ENCODE data around the gene CFI.

DNA sequence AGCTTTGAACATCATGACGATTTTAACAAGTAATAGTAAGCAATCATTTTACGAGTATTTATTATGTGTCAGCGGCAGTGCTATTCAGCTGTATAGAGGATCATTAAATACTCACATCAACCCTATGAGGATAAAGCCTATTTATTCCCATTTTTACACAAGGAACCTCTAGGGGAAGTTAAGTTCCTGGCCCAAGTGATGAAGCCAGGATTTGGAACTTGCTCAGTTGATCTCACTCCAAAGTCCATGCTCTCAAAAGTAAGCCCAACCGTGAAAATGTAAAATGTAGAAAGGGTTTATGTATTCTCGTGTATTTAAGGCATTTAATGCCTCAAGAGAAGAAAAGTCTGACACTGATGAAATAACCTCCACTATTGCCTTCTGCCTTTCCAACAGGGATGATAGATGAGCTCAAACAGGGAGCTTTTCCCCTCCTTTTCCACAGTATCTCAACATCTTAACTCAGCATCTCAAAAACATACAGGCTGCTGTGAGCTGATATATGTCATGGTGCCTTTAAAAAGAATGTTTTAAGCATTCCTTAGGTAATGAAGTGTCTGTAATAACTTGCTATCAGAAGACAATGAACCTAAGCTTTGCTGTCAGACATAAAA lies 36.9 kb downstream of the CFI start:
- TF ChIP-seq, protein P1, sequence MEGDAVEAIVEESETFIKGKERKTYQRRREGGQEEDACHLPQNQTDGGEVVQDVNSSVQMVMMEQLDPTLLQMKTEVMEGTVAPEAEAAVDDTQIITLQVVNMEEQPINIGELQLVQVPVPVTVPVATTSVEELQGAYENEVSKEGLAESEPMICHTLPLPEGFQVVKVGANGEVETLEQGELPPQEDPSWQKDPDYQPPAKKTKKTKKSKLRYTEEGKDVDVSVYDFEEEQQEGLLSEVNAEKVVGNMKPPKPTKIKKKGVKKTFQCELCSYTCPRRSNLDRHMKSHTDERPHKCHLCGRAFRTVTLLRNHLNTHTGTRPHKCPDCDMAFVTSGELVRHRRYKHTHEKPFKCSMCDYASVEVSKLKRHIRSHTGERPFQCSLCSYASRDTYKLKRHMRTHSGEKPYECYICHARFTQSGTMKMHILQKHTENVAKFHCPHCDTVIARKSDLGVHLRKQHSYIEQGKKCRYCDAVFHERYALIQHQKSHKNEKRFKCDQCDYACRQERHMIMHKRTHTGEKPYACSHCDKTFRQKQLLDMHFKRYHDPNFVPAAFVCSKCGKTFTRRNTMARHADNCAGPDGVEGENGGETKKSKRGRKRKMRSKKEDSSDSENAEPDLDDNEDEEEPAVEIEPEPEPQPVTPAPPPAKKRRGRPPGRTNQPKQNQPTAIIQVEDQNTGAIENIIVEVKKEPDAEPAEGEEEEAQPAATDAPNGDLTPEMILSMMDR (IDR thresholded peaks at IDR 0.05; ENCODE audit: borderline replicate concordance, extremely low read depth, low read length, poor library complexity, severe bottlenecking): no peak
- TF ChIP-seq EZH2 (IDR thresholded peaks at IDR 0.05; ENCODE audit: borderline replicate concordance, low read depth, low read length, severe bottlenecking): no peak
